ENCODE data around the gene HS3ST3A1.

DNA sequence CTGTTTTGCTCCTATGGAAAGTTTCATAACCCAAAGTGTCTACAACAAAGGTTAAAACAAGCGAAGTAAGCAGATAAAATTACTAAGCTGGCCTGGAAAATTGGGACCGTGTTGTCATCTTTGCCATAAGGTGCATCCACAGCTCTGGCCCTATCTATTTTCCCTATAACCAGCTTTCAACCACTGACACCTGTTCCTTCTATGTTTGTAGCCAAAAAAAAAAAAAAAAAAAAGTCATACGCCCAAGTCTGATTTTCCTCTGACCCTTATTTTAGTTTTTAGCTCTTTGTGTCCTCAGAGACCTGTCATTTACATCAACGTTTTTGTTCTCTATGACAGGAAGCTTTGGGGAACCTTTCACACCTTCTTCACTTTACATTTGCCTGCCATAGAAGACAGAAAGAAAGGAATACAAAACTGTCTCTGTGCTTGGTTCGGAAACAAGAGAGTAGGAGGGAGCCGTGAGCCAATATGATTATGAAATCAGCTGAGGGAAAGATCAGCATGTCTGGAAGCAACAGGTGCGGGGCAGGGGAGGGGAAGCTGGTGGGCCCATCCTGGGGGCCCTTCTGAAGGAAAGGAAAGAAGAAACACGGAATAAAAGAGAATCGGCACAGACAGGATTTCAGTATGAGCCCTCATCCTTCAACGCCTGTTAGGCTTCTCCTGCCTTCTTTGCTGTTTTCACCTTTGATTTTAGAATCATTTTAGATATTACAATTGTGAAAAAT lies 8.5 kb downstream of the HS3ST3A1 start:
- TF ChIP-seq CTCF (conservative IDR thresholded peaks at IDR 0.05; ENCODE audit: low read depth, low read length) = no peak
- TF ChIP-seq, protein P1, sequence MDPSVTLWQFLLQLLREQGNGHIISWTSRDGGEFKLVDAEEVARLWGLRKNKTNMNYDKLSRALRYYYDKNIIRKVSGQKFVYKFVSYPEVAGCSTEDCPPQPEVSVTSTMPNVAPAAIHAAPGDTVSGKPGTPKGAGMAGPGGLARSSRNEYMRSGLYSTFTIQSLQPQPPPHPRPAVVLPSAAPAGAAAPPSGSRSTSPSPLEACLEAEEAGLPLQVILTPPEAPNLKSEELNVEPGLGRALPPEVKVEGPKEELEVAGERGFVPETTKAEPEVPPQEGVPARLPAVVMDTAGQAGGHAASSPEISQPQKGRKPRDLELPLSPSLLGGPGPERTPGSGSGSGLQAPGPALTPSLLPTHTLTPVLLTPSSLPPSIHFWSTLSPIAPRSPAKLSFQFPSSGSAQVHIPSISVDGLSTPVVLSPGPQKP (IDR thresholded peaks at IDR 0.05; ENCODE audit: borderline replicate concordance, low read depth, low read length) = no peak
- no peak for TF ChIP-seq POLR2A (IDR thresholded peaks at IDR 0.05; ENCODE audit: low read depth, low read length)
